ENCODE data around the gene FBXL7.

Gene FBXL7

GRCh38 chr5:15880201-15880600 lies 380.2 kb downstream of the FBXL7 start:
- DNase-seq (ENCODE audit: extremely low spot score): no peak
- CTCF ChIA-PET: interaction anchor here (1.0 kb wide), 1 partner anchor 20 kb away, joined by 3 read pairs; no protein-coding TSS in a partner anchor
- TF ChIP-seq CTCF (IDR thresholded peaks at IDR 0.05; ENCODE audit: control extremely low read depth, extremely low read depth, low read depth, missing control alignments): no peak
- POLR2A ChIA-PET: no interaction called here

- TF ChIP-seq CTCF (IDR thresholded peaks at IDR 0.05; ENCODE audit: control extremely low read depth, extremely low read depth, low read depth, missing control alignments): no peak
- CTCF ChIA-PET: interaction anchor here (1.2 kb wide), 1 partner anchor 34 kb away, joined by 3 read pairs; no protein-coding TSS in a partner anchor
- POLR2A ChIA-PET: no interaction called here
- no peak for DNase-seq (ENCODE audit: extremely low spot score)
These were observed 385.2 kb downstream of the FBXL7 start for GRCh38 chr5:15885156-15885555.

DNA sequence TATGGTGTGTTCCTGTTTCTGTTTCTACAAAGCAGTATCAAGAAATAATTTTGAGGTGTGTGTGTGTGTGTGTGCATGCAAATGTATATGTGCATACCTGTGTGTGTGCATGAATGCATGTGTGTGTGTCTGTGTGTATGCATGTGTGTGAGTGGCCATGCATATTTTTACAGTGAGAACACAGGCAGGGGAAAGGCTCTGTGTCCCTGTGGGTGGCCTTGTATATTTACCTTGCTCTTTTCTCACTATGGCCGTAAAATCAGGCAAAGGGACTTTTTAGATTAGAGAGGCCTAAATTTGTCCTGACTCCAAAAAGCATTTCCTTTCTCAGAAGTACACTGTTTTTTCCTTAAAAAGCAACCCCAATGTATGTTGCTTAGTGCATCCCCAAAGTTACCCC lies 386.2 kb downstream of the FBXL7 start:
- ChIA-PET POLR2A (no interaction called here), CTCF (no interaction called here)
- no peak for DNase-seq (ENCODE audit: extremely low spot score)
- no peak for TF ChIP-seq CTCF (IDR thresholded peaks at IDR 0.05; ENCODE audit: control extremely low read depth, extremely low read depth, low read depth, missing control alignments)

GRCh38 chr5:15887093-15887492 lies 387.1 kb downstream of the FBXL7 start:
- ChIA-PET POLR2A (no interaction called here), CTCF (no interaction called here)
- DNase-seq (ENCODE audit: extremely low spot score): no peak
- TF ChIP-seq CTCF (IDR thresholded peaks at IDR 0.05; ENCODE audit: control extremely low read depth, extremely low read depth, low read depth, missing control alignments): no peak

- no peak for DNase-seq (ENCODE audit: extremely low spot score)
- POLR2A ChIA-PET: no interaction called here
These were observed 389.0 kb downstream of the FBXL7 start for GRCh38 chr5:15889001-15889400.

DNA sequence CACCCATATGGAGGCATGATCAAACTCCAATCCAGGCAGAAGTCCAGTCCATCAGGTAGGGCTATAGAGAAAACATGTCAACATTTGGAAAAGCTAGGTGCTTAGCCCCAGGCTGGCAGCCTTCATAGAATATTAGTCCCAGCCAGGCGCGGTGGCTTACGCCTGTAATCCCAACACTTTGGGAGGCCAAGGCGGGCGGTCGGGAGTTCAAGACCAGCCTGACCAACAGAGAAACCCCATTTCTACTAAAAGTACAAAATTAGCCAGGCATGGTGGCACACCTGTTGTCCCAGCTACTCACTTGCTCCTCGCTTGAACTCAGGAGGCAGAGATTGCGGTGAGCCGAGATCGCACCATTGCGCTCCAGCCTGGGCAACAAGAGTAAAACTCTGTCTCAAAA lies 393.9 kb downstream of the FBXL7 start:
- no peak for TF ChIP-seq CTCF (IDR thresholded peaks at IDR 0.05; ENCODE audit: control extremely low read depth, extremely low read depth, low read depth, missing control alignments)
- no peak for DNase-seq (ENCODE audit: extremely low spot score)
- CTCF ChIA-PET: no interaction called here
- POLR2A ChIA-PET: no interaction called here

More at GRCh38 chr5:15889001-15889400, 389.0 kb downstream of the FBXL7 start:
- CTCF ChIA-PET: no interaction called here
- TF ChIP-seq CTCF (IDR thresholded peaks at IDR 0.05; ENCODE audit: control extremely low read depth, extremely low read depth, low read depth, missing control alignments): no peak

GRCh38 chr5:15897656-15898055 lies 397.7 kb downstream of the FBXL7 start:
- DNase-seq (ENCODE audit: extremely low spot score): no peak
- ChIA-PET POLR2A (no interaction called here), CTCF (no interaction called here)
- TF ChIP-seq CTCF (IDR thresholded peaks at IDR 0.05; ENCODE audit: control extremely low read depth, extremely low read depth, low read depth, missing control alignments): no peak
